MM.1S (cell line): ENCODE data around the gene RPL36A.

ENCODE experiments used
- DNase-seq: peaks from one replicate; pipeline ENCODE4 v3.0.0-alpha.2; 2015
- H2AFZ ChIP-seq: fragments of 300-600 bp; sonication (generic); 2 replicates; pipeline ENCODE4 v1.6.0; 2016; ENCODE audit warnings: antibody characterized with exemption, low read length
- H3F3A ChIP-seq: fragments of 300-600 bp; sonication (generic); 2 replicates; pipeline ENCODE4 v1.6.1; 2016; ENCODE audit warnings: mild to moderate bottlenecking, antibody characterized with exemption, low read length, moderate library complexity, mixed read lengths; ENCODE audit not compliant: insufficient read depth
- H3K27ac ChIP-seq: fragments of 300-600 bp; sonication (generic); 2 replicates; pipeline ENCODE4 v1.5.1; 2016; ENCODE audit warnings: mild to moderate bottlenecking, low read length
- H3K27me3 ChIP-seq: fragments of 300-600 bp; sonication (generic); replicated peaks from 2 replicates; pipeline ENCODE4 v1.6.0; 2016; ENCODE audit warnings: low read length; ENCODE audit not compliant: insufficient read depth
- H3K36me3 ChIP-seq: fragments of 300-600 bp; sonication (generic); replicated peaks from 2 replicates; pipeline ENCODE4 v1.6.1; 2016; ENCODE audit warnings: mild to moderate bottlenecking, low read length, mixed read lengths; ENCODE audit not compliant: insufficient read depth
- H3K4me1 ChIP-seq: fragments of 300-600 bp; sonication (generic); 2 replicates; pipeline ENCODE4 v1.6.1; 2016; ENCODE audit warnings: low read length, mixed read lengths
- H3K4me2 ChIP-seq: fragments of 300-600 bp; sonication (generic); 2 replicates; pipeline ENCODE4 v1.6.0; 2016; ENCODE audit warnings: low read depth, low read length
- H3K4me3 ChIP-seq: fragments of 300-600 bp; sonication (generic); 2 replicates; pipeline ENCODE4 v1.5.1; 2016; ENCODE audit warnings: low read length, mixed read lengths
- H3K79me2 ChIP-seq: fragments of 300-600 bp; sonication (generic); 2 replicates; pipeline ENCODE4 v1.6.1; 2016; ENCODE audit warnings: mixed run types, low read length, mixed read lengths
- H3K9ac ChIP-seq: fragments of 300-600 bp; sonication (generic); 2 replicates; pipeline ENCODE4 v1.6.1; 2016; ENCODE audit warnings: low read length, mixed read lengths
- H3K9me2 ChIP-seq: fragments of 300-600 bp; sonication (generic); replicated peaks from 2 replicates; pipeline ENCODE4 v1.6.1; 2016; ENCODE audit warnings: mild to moderate bottlenecking, low read length, mixed read lengths; ENCODE audit not compliant: insufficient read depth
- H3K9me3 ChIP-seq: fragments of 300-600 bp; sonication (generic); replicated peaks from 2 replicates; pipeline ENCODE4 v1.6.1; 2016; ENCODE audit warnings: mild to moderate bottlenecking, low read length, mixed read lengths; ENCODE audit not compliant: insufficient read depth
- H4K20me1 ChIP-seq: fragments of 300-600 bp; sonication (generic); 2 replicates; pipeline ENCODE4 v1.6.1; 2016; ENCODE audit warnings: mild to moderate bottlenecking, low read length, moderate library complexity, mixed read lengths; ENCODE audit not compliant: insufficient read depth
- EZH2 ChIP-seq: fragments of 300-600 bp; sonication (generic); optimal IDR thresholded peaks from 2 replicates; pipeline ENCODE3; 2017; ENCODE audit warnings: low read depth, mild to moderate bottlenecking, antibody characterized with exemption, low read length, mixed read lengths
- EZH2phosphoT487 ChIP-seq: fragments of 300-600 bp; sonication (generic); IDR thresholded peaks from 2 replicates; pipeline ENCODE4 v1.6.1; 2018; ENCODE audit warnings: antibody characterized with exemption, low read length
- TF ChIP-seq, protein P1 (sequence below): fragments of 300-600 bp; sonication (generic); IDR thresholded peaks from 2 replicates; pipeline ENCODE4 v1.5.1; 2016; ENCODE audit warnings: antibody characterized with exemption, low read length, mixed read lengths

Gene RPL36A

DNA sequence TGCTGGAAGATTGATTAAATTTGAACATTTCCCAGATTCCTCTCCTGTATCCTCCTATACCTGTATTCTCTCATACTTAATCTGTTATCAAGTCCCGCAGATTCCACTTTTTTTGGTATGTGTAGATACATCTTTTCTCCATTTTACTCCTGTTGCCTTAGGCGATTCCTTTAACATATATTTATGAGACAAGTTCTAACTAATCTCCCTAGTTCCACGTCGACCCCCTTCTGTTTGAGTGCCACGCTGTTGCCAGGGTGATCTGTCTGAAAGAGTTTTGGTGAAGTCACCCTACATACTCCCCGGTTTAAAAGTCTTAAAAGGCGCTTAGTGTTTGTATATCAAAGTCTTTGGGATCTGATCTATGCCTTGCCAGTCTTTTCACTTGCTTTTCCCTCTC is 19.6 kb downstream of the RPL36A start:
- Histone ChIP-seq H3K9ac (no peak overlapping the region), H3K9me2 (no peaks in the 10 kb centered on the region), H3K9me3 (no peaks in the 10 kb centered on the region), H3F3A (peaks cover 6% of the 10 kb centered on the region), H3K36me3 (no peaks in the 10 kb centered on the region), H4K20me1 (no peaks in the 10 kb centered on the region), H3K4me3 (no peak overlapping the region), H3K27ac (no peak overlapping the region), H3K4me2 (0 out of 2 replicates have a peak overlapping the region, but pooled peaks have one; percentile 74), H3K79me2 (peaks cover 67% of the 10 kb centered on the region), H2AFZ (no peak overlapping the region), H3K4me1 (peaks cover 11% of the 10 kb centered on the region), H3K27me3 (no peaks in the 10 kb centered on the region)
- TF ChIP-seq EZH2phosphoT487 (no peak), EZH2 (no peak)
- TF ChIP-seq, protein P1, sequence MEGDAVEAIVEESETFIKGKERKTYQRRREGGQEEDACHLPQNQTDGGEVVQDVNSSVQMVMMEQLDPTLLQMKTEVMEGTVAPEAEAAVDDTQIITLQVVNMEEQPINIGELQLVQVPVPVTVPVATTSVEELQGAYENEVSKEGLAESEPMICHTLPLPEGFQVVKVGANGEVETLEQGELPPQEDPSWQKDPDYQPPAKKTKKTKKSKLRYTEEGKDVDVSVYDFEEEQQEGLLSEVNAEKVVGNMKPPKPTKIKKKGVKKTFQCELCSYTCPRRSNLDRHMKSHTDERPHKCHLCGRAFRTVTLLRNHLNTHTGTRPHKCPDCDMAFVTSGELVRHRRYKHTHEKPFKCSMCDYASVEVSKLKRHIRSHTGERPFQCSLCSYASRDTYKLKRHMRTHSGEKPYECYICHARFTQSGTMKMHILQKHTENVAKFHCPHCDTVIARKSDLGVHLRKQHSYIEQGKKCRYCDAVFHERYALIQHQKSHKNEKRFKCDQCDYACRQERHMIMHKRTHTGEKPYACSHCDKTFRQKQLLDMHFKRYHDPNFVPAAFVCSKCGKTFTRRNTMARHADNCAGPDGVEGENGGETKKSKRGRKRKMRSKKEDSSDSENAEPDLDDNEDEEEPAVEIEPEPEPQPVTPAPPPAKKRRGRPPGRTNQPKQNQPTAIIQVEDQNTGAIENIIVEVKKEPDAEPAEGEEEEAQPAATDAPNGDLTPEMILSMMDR = no peak
- no peak for DNase-seq

DNA sequence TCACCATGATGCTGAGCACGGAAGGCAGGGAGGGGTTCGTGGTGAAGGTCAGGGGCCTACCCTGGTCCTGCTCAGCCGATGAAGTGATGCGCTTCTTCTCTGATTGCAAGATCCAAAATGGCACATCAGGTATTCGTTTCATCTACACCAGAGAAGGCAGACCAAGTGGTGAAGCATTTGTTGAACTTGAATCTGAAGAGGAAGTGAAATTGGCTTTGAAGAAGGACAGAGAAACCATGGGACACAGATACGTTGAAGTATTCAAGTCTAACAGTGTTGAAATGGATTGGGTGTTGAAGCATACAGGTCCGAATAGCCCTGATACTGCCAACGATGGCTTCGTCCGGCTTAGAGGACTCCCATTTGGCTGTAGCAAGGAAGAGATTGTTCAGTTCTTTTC is 21.2 kb downstream of the RPL36A start:
- no peak for TF ChIP-seq EZH2
- no peak for TF ChIP-seq EZH2phosphoT487
- TF ChIP-seq, protein P1 = no peak
- no peaks in the 10 kb centered on the region for H3K36me3 ChIP-seq
- peaks cover 15% of the 10 kb centered on the region for H3K4me1 ChIP-seq
- no peaks in the 10 kb centered on the region for H3K9me3 ChIP-seq
- peaks cover 6% of the 10 kb centered on the region for H3F3A ChIP-seq
- DNase-seq = no peak
- H4K20me1 ChIP-seq = no peaks in the 10 kb centered on the region
- H3K27me3 ChIP-seq = no peaks in the 10 kb centered on the region
- no peak overlapping the region for H3K9ac ChIP-seq
- peaks cover 55% of the 10 kb centered on the region for H3K79me2 ChIP-seq
- no peak overlapping the region for H3K27ac ChIP-seq
- H3K4me3 ChIP-seq = no peak overlapping the region
- H2AFZ ChIP-seq = no peak overlapping the region
- H3K9me2 ChIP-seq = no peaks in the 10 kb centered on the region
- no peak overlapping the region for H3K4me2 ChIP-seq

DNA sequence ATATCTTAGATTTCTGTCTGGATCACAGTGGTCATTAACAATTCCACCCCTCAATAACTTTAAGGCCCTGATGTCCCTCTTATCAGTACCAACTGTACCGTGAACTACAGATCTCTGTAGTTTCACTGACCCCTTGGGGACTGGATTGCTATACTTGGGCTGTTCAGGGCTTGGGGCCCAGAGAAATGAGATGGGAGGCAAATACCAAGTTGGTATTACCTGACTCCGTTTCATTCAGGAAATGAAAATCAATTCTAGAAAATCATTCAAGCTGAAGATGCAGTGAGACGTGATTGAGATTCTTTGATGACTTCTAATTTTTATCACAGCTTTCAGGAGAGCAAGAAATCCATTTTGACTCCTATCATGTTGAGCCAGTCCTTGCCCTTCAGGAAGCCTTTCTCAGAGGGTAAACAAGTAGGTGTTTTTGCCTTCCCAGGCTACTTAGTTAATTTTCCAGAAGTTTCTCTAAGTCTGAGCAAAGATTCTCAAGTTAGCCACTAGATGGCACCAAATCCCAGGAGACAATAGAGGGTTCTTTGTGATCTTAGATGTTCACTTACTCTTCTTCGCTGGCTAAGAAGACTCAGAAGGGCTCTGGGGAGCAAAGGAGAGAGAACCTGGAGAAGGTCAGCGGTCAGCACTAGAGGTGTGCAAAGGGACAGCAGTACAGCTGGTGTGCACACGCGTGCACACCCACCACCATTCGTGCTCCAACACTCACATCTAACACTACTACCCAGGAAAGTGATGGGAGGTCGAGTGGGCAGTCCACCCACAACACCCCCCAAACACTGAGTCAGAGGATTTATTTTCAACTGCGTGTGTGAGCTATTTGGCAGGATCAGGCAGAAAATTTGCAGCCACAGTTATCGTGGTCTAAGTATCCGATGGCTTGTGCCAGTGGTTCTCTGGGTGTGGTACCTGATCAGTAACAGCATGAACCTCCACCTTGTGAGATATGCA is 24.7 kb downstream of the RPL36A start:
- no peaks in the 10 kb centered on the region for H3K9me2 ChIP-seq
- peak overlapping the region; percentile 17; the same call in 1 of the 2 replicates for H2AFZ ChIP-seq
- H3K79me2 ChIP-seq = peaks cover 25% of the 10 kb centered on the region
- no peaks in the 10 kb centered on the region for H3F3A ChIP-seq
- no peak overlapping the region for H3K9ac ChIP-seq
- H4K20me1 ChIP-seq = no peaks in the 10 kb centered on the region
- H3K4me3 ChIP-seq = no peak overlapping the region
- peak overlapping the region; percentile 30; the same call in 1 of the 2 replicates for H3K27ac ChIP-seq
- DNase-seq = peak; percentile 69
- no peaks in the 10 kb centered on the region for H3K9me3 ChIP-seq
- H3K4me2 ChIP-seq = peak overlapping the region; percentile 17; the same call in 1 of the 2 replicates
- H3K36me3 ChIP-seq = no peaks in the 10 kb centered on the region
- TF ChIP-seq, protein P1 = peak; percentile 83
- no peak for TF ChIP-seq EZH2
- H3K4me1 ChIP-seq = peaks cover 12% of the 10 kb centered on the region
- no peaks in the 10 kb centered on the region for H3K27me3 ChIP-seq
